GM19372 (cell line): Measurements from ENCODE around the gene PNPLA6.
A peak's percentile ranks its signal among the peaks of the same experiment; 100 is the strongest.

Experiments
- ATAC-seq: cut with Tn5 transposase; IDR thresholded peaks from one replicate; pipeline ENCODE4 v1.9.1; 2021; ENCODE audit warnings: mild to moderate bottlenecking, low read depth, moderate library complexity; ENCODE audit not compliant: unreplicated experiment

Gene PNPLA6

DNA sequence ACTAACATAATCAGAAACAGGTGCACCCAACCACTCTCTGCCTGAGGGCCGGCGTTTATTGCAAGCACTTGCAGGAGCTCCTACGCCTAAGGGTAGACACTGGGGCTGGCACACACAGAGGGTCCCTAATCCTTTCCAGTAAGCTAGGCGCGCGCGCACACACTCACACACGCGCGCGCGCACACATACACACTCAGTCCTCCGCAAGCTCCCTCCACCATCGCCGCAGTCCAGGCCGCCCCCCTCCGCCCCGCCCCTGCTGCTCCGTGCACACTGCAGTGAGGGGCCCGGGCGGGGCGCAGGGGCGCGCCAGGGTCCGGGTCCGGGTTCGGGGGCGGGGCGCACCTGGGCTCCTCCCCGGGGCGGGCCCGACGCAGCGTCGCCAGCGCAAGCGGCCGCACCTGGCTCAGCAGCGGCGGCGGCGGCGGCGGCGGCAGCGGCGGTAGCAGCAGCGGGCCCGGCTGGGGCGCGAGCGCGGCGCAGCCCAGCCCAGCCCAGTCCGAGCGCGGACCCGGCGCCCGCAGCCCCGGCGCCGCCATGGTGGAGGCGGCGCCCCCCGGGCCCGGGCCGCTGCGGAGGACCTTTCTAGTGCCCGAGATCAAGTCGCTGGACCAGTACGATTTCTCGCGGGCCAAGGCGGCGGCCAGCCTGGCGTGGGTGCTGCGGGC lies 60.1 kb downstream of the PNPLA6 start, which contains the start of gene CAMSAP3:
CAMSAP3 (plus strand) TSS at position 398 of the 668 bp plus-strand sequence; CDS start at position 538, 140 bp downstream.
- ATAC-seq, result peak; percentile 54

DNA sequence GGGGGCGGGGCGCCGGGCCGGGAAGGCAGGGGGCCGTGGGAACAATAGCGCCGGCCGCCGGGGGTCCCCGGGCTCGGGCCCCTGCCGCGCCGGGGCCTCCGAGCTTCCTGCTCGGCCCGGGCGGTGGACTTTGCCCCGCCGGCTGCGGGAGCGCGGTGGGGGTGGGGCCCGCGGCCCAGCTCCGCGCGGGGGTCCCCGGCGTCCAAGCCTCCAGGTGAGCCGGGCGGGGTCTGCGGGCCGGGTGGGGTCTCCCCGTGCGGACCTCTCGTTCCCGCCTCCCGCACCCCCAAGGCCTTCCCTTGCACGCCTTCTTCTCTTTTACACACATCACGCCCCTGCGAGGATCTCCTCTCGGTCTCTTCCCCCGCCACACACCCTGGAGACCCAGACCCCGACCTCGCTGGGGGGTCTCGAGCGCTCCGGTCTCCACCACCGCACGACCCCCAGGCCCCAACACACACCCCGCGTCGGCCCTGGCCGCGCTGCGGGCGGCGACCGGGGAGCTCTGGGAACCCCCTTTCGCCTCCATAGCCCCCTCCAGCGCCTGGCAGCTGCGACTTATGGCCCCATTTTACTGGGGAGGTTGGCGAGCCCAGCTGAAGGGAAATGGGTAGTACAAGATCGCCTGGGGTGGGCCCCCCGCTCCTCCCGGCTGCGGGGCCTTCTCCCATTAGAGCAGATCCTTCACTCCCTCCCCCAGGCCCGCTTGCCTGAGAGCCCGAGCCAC lies 60.9 kb downstream of the PNPLA6 start:
- no peak for ATAC-seq

DNA sequence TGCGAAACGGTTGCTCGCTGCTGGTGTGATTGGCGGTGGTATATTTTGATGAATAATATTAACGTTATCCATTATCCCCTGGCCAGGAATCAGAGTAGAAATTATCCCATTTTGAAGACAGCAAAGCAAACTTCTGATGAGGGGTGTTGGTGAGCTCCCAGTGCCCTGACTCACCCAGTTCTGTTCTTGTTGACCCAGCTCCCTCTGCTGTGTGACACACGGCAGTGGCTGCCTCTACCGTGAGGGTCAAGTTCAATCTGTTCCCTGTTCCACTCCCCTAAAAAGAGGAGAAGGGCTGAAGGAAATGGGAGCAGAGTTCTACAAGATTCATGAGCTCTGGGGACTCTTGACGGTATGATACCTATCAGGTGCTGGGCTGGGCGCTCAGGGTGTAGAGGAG lies 62.2 kb downstream of the PNPLA6 start:
- ATAC-seq, result no peak

DNA sequence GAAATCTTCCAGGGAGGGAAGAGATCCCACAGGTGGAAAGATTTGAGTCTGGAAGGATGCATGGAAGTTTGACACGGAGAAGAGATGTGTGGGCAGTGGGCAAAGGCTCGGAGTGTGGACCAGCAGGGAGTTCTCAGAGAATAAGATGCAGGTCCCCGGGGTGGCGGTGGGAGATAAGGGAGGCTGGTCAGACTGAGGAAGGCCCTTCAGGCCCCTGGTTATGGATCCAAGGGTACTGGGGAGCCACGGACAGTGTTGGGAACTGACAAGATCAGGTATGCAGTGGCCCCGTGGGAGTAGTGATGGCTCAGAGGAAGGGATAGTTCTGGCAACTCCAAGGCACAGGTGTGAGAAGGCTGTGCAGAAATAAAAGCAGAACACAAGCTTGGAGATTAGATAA lies 62.7 kb downstream of the PNPLA6 start:
- ATAC-seq, result no peak

DNA sequence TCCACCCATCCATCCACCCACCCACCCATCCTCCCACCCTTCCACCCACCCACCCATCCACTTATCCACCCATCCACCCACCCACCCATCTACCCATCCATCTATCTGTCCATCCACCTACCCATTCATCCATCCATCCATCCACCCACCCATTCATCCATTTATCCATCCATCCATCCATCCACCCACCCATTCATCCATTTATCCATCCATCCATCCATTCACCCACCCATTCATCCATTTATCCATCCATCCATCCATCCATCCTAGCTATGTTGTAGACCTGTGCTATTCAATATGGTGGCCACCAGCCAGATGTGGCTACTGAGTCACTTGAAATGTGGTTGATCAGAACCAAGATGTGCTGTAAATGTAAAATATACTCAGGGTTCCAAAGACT lies 65.2 kb downstream of the PNPLA6 start:
- ATAC-seq, result no peak

DNA sequence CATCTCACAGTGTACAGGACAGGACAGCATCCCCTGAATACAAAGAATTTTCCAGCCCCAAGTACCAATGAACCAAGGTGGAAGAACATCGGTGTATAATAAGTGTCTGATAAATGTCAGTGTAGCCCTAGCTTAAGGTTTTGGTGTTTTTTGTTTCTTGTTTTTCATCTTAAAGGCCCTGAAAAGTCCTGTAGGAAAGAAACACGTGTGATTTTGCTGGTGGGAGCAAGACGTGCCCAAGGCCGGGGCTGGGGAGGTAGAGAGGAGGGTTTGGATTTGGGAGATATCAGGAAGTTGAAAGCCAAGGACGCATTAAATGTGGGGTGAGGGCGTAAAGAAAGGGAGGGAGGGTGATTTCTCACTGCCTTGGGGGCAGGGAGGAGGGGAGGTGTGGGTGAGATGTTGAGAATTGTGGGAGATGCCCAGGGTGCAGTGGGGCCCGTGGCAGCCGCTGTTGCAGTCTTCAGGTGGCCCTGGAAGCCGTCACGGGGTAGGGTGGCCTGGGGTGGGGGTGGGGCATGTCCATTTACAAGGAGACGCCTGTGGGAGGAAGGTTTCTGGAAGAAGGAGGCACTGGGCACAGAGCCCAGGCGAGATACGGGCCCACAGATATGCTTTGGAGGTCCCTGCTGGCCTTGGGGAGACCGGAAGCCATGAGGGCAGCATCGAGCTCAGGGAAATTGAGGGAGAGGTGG lies 66.9 kb downstream of the PNPLA6 start:
- no peak for ATAC-seq

DNA sequence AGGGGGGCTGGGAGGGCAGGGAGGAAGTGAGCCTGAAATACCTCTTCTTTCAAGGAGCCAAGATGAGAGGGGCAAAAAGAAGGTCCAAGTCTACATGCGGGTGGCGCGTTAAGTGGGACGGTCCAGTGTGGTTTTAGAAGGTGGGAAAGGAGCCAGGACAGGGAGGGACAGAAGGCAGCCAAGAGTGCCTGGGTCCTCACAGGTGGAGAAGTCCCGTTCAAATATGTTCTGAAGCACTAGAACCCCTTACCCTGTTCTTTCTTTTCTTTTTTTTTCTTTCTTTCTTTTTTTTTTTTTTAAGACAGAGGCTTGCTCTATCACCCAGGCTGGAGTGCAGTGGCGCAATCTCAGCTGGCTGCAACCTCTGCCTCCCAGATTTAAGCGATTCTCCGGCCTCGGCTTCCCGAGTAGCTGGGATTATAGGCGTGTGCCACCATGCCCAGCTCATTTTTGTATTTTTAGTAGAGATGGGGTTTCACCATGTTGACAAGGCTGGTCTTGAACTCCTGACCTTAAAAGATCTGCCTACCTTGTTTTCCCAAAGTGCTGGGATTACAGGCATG lies 67.5 kb downstream of the PNPLA6 start:
- ATAC-seq, result no peak

DNA sequence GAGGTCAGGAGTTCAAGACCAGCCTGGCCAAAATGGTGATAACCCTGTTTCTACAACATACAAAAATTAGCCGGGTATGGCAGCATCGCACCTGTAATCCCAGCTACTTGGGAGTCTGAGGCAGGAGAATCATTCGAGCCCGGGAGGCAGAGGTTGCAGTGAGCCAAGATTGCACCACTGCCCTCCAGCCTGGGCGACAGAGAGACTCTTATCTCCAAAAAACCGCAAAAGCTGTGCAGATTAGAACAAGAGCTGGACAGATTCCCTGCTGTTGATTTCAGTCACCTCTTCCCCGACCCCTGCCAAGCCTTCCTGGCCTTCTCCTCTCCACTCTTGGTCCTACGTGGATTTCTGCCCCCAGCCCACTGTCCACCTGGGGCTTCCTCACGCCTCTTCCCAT lies 68.4 kb downstream of the PNPLA6 start:
- no peak for ATAC-seq

DNA sequence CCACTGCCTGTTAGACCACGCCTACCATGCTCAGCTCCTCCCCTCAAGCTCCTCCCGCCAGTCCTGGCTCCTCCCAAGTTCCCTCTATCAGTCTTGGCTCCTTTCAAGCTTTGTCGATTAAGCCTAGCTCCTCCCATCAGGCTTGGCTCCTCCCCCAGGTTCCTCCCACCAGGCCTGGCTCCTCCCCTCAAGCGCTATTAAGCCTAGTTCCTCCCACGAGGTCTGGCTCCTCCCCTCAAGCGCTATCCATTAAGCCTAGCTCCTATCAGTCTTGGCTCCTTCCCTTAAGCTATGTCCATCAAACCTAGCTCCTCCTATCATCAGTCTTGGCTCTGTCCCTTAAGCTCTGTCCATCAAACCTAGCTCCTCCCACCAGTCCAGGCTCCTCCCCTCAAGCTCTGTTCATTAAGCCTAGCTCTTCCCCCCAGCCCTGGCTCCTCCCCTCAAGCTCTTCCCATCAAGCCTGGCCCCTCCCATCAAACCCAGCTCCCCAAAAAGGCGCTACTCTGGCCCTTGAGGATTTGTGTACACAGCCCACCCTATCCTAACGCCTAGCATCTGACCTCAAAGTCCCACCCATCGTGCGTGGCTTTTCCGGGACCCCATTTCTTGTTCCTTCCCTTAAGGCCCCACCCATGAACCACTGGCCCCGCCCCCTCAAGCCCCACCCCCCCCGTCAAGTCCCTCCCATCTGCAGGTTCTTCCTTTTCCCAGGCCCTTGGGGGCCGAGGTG lies 70.1 kb downstream of the PNPLA6 start:
- no peak for ATAC-seq

DNA sequence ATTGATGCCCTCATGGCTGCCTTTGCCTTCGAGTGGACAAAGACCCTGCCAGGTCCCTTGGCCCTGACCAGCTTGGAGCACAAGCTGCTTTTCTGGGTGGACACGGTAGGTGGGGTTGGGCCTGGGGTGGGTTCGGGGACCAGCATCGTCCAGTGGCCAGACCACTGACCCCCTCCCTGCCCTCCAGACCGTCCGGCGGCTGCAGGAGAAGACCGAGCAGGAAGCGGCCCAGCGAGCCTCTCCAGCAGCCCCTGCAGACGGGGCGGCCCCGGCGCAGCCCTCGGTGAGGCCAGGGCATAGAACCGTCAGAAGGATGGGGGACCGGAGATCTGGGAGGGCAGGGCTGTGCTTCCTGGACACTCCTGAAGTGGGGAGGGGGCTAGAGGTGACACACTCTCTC lies 70.8 kb downstream of the PNPLA6 start:
- ATAC-seq, result no peak

DNA sequence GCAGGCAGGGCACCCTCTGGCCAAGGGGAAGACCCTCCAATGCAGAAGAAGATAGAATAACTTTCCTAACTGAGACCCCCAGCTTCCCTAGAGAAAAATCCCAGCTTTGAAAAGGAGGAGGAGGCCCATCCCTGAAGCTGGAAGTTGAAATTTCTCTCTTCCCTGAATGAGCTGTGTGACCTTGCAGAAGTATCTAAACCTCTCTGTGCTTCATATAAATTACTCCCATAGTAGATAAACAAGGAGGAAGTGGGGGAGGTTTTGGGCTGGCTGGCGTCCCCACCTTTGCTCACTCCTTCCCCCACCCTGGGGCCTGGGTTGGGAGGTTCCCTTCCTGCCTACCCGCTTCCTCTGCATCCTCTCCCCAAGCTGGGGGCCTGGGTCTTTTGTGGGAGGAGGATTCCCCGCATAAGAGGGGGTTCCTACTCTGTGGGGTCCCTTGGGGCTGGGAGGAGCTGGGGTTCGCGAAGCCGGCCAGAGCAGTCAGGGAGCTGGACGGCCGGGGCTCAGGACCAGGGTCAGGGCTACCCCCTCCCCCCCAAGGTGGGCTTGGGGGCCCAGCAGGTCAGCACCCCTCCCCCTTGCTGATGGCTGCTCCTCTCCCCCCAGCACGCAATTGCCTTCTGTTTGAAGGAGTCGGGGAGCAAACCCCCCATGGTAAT lies 71.8 kb downstream of the PNPLA6 start:
- no peak for ATAC-seq

DNA sequence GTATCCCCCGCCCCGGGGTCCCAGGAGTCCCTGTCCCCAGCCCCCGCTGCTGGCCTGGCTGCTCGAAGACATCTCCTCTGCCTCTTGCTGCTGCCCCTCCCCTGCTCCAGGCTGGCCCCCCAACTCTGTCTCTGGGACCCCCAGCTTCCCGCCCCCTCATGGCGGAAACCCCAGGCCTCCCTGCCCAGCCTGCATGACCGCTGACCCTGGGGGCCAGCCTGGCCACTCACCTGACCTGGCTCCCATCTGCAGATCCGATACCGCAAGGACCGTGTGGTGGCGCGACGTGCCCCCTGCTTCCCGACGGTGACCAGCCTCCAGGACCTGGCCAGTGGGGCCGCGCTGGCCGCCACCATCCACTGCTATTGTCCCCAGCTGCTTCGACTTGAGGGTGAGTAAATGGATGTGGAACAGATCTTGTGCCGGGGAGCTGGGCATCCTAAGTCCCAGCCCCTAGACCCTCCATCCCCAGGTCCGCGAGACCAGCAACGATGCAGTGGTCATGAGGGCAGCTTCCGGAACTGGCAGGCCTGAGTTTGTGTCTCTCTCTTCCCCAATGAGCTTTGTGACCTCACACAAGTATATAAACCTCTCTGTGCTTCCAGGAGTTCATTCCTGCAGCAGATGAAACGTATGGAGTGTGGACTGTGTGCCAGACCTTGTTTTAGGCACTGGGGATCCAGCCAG lies 72.5 kb downstream of the PNPLA6 start:
- no peak for ATAC-seq

DNA sequence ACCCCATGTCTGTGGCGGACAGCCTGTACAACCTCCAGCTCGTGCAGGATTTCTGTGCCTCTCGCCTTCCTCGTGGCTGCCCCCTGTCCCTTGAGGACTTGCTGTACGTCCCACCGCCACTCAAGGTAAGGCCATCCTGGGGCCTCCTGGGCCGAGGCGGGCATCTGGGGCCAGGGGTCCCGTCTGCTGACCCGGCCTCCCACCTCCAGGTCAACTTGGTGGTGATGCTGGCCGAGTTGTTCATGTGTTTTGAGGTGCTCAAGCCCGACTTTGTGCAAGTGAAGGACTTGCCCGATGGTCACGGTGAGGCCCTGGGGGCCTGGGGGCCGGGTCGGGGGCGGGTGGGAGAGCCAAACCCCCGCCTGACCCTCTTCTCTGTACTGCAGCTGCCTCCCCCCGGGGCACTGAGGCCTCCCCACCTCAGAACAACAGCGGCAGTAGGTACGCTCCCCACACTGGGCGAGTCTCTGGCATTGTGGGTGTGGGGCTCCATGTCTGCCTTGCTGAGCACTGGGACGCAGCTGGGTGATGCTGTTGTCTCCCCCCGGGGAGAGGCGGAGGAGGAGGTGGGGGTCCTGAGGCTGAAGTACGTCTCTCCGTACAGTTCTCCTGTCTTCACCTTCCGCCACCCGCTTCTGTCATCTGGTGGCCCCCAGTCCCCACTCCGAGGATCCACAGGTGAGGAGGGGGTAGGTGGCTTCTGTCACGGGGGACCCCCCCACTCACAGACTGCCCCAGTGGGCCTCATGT lies 75.1 kb downstream of the PNPLA6 start:
- no peak for ATAC-seq
